ENCODE data around the gene HSPG2.
"Not testable (repeated sequence)": the region's sequence is repeated elsewhere in the genome, so short reads cannot be mapped to it uniquely, and the experiment has no call there.

DNA sequence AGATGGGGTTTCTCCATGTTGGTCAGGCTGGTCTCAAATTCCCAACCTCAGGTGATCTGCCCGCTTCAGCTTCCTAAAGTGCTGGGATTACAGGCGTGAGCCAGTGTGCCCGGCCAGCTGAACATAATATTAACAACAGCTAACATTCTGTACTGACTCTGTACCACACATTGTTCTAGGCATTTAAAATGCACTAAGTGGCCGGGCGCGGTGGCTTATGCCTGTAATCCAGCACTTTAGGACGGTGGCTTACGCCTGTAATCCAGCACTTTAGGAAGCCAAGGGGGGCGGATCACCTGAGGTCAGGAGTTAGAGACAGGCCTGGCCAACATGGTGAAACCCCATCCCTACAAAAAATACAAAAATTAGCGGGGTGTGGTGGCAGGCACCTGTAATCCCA lies 110.4 kb downstream of the HSPG2 start:
- TF ChIP-seq, protein P1, sequence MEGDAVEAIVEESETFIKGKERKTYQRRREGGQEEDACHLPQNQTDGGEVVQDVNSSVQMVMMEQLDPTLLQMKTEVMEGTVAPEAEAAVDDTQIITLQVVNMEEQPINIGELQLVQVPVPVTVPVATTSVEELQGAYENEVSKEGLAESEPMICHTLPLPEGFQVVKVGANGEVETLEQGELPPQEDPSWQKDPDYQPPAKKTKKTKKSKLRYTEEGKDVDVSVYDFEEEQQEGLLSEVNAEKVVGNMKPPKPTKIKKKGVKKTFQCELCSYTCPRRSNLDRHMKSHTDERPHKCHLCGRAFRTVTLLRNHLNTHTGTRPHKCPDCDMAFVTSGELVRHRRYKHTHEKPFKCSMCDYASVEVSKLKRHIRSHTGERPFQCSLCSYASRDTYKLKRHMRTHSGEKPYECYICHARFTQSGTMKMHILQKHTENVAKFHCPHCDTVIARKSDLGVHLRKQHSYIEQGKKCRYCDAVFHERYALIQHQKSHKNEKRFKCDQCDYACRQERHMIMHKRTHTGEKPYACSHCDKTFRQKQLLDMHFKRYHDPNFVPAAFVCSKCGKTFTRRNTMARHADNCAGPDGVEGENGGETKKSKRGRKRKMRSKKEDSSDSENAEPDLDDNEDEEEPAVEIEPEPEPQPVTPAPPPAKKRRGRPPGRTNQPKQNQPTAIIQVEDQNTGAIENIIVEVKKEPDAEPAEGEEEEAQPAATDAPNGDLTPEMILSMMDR (conservative IDR thresholded peaks at IDR 0.05; ENCODE audit: low read length), result not testable (repeated sequence)
- TF ChIP-seq EZH2phosphoT487 (IDR thresholded peaks at IDR 0.05; ENCODE audit: borderline replicate concordance, low read depth, low read length), result not testable (repeated sequence)
